CD4-positive, alpha-beta T cell treated with Interferon gamma for 1 hour (primary cell): ENCODE data around the gene HIGD1B.
A peak's percentile ranks its signal among the peaks of the same experiment; 100 is the strongest.

Experiments
- DNase-seq: peaks from one replicate; pipeline ENCODE4 v3.0.0-alpha.2; 2020

Gene HIGD1B

DNA sequence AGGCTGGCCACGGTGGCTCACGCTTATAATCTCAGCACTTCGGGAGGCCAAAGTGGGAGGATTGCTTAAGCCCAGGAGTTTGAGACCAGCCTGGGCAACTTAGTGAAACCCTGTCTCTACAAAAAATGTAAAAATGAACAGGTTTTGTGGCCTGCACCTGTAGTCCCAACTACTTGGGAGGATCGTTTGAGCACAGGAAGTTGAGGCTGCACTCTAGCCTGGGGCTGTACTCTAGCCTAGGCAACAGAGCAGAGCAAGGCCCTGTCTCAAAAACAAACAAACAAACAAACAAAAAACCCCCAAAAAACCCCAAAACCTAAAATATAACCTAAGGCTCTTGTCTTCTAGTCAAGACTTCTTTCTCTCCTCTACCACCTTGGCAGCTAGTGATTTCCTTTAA lies 7.4 kb upstream of the HIGD1B start:
- no peak for DNase-seq

DNA sequence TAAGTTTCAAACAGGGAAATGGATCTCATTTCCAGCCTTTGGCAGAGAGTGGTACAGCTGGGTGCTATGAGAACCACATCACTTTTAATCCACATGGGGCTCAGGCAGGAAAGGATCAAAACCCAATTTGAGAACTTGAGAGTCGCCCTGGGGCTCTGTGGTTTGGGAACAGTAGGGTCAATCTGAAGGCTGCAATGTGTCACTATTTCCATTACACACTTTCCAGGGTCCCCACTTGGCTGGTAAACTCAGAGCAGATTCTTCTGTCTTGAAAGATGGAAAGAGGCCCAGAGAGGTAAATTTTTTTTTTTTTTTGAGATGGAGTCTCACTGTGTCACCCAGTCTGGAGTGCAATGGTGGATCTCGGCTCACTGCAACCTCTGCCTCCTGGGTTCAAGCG lies 6.7 kb upstream of the HIGD1B start:
- DNase-seq = no peak

DNA sequence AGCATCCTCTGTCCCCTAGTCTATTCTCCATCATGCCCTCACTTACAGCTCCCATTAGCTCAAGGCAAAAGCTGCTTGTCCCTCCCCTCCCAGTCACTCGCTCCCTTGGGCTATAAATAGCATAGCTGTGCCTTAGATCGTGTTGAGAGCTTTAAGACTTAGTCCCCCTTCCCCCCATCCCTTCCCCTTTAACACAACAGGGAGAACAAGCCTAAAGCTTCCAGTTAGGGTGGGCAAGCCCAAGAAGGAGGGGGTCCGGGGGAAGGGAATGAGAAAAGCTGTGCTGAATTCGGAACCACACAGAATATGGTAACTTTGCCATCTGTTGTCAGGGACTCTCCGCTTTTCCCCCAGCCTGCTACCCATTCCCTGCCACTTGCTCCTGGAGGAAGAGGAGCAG lies 4.9 kb upstream of the HIGD1B start:
- no peak for DNase-seq

DNA sequence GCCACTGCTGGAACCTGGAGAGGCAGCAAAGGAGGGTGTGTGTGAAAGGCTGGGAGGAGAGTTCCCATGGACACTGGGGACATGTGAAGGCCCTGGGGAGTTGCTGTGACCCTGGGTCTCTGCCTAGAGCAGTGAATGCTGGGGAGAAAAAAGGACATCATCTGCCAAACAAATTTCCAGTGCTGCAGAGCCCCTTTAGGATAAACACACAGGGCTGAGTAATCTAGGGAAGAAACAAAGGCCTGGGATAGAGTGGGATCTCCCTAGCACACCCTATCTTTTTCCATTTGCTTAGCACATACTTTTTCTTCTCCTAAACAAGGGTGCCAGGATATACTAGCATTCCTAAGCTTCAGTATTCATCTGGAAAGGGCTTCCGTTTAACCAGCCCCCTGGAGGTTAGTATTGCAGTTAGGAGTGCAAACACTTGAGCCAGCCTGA lies 3.3 kb upstream of the HIGD1B start:
- no peak for DNase-seq

DNA sequence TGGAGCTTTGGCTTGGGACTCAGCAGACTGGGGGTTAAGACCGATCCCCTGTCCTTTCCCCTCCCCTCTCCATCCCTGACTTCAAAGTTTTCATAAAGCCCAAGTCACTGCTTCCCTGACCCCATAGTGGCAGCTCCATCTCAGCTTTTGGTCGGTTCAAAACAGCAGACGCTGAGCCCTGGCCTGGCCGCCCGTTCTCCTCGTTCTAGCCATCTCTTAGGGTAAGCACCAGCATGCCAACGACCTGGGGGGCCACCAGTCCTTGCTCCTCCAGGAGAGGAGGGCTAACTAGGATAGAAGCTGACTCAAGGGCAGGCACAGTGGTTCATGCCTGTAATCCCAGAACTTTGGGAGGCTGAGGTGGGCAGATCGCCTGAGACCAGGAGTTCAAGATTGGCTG lies 1.5 kb upstream of the HIGD1B start:
- DNase-seq = no peak

DNA sequence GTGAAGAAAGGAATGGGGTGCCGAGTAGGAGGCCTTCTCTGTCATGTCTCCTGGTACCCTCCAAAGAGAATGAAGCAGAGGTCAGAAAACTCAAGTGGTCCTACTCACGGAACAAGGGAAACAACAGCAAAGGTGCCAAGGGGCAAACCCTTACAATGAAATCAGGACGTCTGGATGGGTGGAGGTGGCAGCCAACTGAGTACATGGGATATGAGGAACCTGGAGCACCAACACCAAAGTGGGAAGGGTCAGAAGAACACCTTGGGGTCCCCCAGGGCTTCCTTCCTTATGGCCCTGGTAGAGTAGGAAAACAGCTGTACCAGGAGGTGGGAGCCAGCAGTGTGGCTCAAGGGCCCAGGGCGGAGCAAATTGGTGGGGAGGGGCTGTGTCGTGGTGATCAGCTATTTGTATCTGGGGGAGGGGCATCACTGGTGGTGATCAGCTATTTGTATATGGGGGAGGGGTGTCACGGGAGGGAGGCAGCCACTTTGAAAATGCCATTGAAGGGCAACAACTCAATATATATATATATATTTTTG lies 643 bp downstream of the HIGD1B start:
- no peak for DNase-seq

DNA sequence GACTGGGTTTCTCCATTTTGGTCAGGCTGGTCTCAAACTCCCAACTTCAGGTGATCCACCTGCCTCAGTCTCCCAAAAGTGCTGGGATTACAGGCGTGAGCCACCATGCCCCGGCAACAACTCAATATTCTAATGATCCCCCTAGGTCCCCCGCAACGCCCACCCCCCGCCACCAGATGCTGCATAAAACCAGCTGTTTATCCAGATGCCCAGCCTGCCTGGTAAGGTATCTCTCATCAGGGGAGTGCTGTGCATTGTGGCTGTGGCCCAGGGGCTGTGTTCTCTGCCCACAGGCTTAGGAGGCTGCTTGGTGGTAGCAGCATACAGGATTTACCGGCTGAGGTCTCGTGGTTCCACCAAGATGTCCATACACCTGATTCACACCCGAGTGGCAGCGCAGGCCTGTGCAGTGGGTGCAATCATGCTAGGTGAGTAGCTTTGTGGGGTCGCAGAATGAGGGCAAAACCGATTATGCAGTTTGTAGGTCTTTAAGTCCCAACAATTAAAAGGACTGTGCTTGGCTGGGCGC lies 1.3 kb downstream of the HIGD1B start:
- DNase-seq = no peak

DNA sequence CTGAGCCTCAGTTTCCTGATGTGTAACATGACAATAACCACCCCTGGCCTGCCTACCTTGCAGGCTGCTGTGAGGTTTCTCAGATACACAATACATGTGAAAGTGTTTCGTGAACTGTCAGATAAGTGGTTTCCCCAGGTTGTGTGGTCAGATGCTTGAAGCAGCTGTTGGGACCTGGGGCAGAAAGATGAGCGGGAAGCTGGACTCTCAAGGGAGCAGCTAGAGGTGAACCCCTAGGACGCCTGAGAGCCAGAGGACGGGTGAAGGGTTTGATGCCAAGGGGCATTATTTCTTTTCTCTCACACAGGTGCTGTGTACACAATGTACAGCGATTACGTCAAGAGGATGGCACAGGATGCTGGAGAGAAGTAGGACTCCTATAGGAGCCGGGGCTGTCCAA lies 2.3 kb downstream of the HIGD1B start:
- DNase-seq = no peak

DNA sequence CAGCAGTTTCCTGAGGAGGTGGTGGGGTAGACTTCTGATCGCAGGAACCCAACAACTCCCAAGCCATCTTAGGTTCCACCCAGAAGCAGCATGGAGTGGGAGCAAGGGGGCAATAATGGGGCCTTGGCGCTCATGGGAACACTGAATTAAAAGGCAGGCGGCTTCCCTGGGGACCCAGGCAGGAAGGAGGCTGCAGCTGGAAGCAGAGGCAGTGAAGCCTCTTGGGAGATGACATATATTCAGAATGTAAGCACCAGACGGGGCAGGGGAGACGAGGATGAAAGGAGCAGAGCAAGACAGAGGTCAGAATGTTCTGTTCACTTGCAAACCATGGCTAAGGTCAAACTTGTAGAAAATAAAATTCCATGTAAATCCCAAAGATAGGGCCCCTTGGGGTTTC lies 2.9 kb downstream of the HIGD1B start:
- DNase-seq = no peak

DNA sequence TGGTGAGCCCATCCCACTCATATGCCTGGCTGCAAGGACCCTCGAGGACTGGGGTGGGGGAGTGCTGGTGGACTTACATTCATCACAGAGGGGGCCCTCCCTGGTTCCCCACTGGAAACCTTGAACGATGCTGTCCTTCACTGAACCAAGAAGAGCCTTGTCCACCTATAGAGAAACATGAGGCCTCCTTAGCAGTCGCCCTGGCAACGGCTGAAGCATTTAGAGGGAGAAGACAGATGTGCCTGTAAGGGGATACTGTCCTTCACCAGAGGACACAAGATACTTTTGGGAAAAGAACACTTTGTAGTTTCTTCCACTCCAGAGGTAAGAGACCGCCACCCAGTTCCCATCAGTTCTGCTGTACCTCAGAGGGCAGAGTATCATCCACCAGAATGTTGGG lies 6.5 kb downstream of the HIGD1B start:
- DNase-seq = no peak

DNA sequence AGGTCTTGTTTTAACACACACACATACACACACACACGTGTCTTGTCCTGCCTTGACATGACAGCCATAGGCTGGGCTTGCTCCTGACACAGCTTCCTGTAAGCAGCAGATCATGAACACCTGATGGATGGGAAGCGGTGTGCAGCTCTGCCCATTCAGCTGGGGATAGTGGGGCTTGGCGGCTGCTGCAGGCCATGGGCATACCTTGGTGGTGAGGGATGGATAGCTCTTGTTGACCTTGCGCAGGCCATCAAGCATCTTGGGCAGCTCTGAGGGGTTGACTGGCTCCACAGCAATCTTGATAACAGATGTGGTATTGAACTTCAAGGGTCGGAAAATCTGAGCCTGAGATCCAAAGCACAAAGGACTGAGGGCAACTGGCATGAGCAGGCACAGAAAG lies 12.0 kb downstream of the HIGD1B start:
- DNase-seq = no peak

DNA sequence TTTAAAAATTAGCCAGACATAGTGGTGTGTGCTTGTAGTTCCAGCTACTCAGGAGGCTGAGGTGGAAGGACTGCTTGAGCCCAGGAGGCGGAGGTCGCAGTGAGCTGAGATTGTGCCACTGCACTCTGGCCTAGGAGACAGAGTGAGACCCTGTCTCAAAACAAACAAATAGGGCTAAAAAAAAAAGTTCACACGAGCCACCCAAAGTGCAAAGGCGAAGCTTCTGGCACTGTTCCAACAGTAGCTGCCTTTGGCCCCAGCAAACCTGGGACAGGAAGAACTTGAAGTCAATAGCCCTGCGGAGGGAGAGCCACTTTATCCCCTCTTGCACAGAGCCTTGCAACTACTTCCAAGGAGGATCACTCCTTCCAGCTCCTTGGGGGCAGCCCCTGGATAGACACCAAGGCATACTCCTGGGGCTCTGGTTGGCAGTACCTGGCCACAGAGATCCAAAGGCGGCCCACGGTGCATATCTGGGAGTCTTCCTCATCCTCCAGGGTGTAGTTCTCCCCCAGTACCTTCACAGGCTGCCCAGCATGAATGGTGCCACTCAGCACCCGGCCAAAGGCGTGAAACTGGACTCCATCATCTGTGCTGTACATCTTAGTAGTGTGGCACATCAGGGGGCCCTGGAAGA lies 14.7 kb downstream of the HIGD1B start:
- DNase-seq = no peak

DNA sequence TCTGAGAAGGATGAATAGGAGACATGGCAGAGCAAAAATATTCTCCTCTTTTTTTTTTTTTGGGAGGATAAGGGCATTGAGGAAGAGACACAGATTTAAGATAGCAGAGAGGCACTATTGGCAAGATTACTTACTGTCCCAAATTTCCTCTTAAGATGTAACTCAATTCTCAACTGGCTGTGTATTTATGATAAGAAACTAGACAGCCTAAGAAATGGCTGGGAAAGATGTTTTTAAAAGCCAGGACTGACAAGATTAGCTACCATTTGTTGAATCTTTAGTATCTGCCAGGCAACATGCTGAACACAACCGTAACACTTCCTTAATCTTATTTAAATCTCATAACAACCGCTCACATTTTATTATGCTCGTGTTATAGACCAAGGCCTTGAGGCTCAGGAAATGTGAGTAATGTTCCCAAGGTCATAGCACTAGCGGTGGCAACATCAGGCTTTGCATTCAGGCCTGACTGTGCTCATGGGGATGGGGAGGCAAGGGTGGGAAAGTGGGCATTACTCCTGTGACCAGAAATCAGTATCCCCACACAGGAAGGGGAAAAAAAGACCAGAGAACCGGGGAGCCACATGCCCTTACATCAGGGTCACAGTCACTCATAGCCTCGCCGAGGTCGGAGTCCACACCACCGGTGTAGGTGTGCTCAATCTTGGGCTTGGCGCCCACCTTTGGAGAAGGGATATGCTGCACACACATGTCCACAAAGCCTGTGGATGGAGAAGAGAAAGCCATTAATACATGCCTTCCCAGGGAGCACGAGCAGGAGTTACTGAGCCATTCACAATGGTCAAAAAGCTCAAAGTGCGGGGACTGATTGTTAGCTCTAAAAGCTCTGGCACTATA lies 15.6 kb downstream of the HIGD1B start:
- no peak for DNase-seq

DNA sequence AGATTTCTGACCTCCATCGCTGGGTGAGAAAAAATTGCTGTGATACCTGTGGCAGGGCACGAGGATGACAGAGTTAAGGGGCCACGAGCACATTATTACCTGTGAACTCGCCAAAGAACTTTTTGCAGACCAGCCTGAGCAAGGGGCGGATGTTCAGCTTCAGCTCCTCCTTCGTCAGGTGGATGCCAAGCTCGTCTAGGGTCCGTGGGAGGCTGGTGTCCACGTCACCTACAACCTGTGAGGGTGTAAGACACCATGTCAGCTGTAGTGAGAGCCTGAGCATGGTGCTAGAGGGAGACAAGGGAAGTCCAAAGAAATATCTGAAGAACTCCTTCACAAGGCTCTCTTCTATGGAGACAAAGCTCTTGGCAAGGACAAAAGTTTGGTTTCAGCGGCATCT lies 17.1 kb downstream of the HIGD1B start:
- DNase-seq = no peak

DNA sequence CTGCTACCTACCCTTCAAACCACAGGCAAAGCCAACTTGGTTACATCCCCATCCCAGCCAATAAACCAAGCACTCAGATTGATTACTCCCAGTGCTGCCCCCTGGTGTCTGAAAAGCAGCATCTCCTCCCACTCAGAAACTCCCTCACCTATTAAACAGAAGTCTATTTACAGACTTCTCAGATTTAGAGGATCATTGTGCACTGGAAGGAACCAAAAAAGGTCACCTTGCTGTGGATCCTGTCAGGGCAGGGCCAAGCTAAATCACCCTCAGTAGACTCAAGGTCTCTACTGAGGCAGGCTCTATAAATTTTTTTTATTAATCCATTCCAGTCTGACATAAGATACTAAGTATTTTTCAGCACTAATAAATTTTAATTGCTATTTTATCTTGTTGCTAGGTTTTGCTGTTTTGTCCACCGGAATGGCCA lies 17.6 kb downstream of the HIGD1B start:
- peak; percentile 59 for DNase-seq

DNA sequence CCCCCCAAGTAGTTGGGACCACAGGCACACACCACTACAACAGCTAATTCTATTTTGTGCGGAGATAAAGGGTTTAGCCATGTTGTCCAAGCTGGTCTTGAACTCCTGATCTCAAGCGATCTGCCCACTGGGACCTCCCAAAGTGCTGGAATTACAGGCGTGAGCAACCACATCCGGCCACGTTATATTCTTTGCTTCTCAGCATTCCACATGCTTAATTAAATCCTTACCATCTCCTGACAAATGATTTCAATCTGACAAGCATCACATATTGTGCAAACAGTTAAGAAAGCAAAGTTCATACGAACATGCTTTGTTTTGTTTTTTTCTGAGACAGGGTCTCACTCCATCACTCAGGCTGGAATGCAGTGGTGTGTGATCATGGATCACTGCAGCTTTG lies 18.2 kb downstream of the HIGD1B start:
- no peak for DNase-seq

DNA sequence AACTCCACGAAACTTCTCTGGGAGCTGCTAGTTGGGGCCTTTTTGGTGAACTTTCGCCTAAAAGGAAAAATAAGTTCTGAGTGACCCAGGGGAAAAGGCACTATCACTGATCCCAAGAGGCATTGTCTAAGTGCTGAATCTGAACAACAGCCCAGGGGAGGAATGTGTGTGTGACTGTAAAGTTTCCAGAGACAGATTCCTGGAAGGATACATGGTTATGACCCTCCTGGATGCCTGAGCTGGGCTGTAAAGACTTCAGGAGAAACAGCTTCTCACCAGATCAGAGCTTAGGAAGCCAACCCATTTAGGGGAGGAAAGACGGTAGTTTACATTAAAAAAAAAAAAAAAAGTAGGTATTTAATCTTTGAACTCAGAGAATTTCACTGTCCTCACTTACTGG lies 20.2 kb downstream of the HIGD1B start:
- DNase-seq = no peak

DNA sequence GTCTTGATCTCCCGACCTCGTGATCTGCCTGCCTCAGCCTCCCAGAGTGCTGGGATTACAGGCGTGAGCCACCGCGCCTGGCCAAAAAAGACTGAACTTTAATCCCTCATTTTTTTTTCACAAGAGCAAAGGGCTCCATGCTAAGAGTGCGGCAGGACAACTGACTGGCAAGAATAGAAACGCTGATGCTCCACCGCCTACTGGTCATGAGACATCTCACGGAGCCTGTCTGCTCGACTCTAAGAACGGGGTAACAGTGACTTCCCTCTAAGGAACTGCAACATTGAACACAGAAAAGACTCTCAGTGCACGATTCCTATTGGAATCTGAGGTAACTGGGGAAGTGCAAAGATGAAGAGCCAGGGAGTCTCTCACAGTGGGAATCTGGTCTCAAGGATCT lies 23.9 kb downstream of the HIGD1B start:
- no peak for DNase-seq

DNA sequence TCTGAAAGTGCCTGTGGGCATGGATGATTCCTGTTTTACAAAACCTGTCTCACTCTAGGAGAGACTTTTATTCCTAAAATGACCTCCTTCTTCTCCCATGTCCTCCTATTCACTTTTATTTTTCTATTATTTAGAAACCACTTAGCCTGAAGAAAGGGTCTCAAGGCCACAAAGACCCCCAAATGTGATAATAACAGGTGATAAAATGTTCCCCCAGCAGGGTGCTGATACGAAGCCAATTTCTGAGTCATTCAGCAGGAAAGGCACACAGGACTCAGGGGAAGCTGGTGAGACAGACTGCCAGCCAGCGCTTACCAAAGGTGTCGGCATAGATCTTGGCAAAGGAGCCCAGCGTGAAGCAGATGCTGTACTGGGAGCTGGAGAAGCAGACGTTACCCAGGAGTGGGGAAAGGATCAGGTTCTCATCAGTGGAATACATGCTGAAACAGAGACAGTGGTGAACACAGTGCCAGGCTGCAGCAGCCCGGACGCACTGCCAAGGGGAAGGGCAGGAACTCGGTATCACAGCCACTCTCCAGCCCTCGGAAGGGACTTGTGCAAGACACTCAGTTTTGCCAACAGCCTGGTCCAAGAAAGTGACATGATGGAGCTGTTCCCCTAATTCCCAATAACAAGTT lies 24.6 kb downstream of the HIGD1B start:
- no peak for DNase-seq

DNA sequence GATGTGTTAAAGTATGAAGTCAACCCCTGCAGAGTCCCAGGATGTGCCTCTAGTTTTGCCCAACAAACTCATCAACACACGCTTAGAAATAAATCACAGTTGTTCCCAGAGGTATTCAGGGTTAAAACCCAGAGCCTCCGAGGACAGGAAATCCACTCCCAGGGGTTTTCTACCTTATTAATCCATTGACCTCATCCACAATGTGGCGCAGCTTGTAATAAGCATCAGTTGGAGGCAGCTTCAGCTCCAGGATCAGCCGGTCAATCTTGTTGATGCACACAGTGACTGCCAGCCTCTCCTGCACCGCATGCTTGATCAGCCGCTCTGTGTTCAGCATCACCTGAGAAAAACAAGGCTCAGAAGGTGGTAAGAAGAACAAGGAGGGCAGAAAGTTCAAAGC lies 28.1 kb downstream of the HIGD1B start:
- no peak for DNase-seq

DNA sequence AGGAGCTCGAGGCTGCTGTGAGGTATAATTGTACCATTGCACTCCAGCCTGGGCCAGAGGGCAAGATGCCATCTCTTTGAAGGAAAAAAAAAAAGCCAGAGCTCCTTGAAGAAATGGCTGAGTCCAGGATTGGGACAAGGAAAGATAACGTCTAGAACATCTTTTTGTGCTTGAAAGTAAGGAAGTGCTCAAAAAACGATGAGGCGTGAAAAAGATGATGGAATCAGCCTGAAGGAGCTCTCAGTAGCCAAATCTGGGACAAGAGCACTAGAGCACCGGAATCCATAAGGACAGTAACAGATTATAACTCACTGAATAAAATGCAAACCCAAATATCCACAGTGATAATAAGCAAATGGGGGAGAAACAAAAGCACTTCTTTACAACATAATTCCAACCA lies 29.4 kb downstream of the HIGD1B start:
- no peak for DNase-seq

DNA sequence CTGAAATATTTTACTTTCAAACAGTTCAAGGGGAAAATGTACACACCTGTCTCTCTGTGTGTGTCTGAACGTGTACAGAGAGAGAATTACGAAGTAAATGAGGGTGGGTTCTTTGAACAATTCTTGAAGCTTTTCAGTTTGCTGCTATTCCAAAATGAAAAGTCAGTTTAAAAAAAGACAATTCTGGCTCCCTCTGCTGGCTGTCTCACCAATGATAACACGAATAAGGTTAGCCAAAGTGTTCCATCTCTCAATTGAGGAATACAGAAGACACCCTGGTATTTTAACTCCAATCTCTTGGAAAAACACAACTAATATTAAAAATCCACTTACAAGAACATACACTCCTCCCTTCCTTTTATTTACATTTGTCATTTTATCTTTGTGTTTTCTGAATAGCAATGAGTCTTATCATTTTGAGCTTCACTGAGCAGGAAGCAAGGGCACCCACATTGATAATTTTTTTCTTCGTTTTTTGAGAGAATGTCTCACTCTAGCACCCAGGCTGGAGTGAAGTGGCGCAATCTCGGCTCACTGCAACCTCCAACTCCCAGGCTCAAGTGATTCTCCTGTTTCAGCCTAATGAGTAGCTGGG lies 31.0 kb downstream of the HIGD1B start:
- no peak for DNase-seq

DNA sequence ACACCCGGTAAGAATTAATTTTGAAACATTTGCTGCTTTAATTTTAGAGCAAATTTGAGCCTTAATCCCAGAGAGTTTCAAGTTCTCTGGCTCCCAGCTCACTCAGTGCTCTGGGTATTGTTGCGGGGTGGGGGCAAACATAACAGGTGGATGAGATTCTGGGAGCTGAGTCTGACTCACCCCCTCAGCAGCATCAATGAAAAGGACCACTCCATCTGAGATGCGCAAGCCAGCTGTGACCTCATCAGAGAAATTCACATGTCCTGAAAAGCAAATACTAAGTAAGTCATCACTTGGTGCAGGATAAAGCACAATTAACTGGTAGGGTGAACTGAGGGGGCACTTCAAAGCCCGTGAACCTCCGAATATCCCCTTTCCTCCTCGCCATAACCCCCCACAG lies 31.7 kb downstream of the HIGD1B start:
- DNase-seq = no peak
